PC-3 (cell line): ENCODE measurements around the gene ACTL8.

Experiments
- CTCF ChIP-seq: fragments of 300-600 bp; sonication (generic); conservative IDR thresholded peaks from 2 replicates; pipeline ENCODE4 v1.5.1; 2017; ENCODE audit warnings: antibody characterized with exemption, low read depth, mild to moderate bottlenecking, low read length
- EZH2 ChIP-seq: fragments of 300-600 bp; sonication (generic); IDR thresholded peaks from one replicate; pipeline ENCODE4 v1.6.1; 2017; ENCODE audit warnings: antibody characterized with exemption, mild to moderate bottlenecking, low read length; ENCODE audit not compliant: unreplicated experiment

- peak; percentile 73 for TF ChIP-seq CTCF
- no peak for TF ChIP-seq EZH2
These were observed 71.0 kb downstream of the ACTL8 start for GRCh38 chr1:17826165-17826488.
